GM19099 (cell line): ENCODE data around the gene TOR3A.

Experiments
- POLR2A ChIP-seq: IDR thresholded peaks from 3 replicates; pipeline ENCODE4 v1.6.1; 2011; ENCODE audit warnings: low read depth; ENCODE audit not compliant: insufficient read length; ENCODE audit errors: extremely low read depth

The TOR3A gene

DNA sequence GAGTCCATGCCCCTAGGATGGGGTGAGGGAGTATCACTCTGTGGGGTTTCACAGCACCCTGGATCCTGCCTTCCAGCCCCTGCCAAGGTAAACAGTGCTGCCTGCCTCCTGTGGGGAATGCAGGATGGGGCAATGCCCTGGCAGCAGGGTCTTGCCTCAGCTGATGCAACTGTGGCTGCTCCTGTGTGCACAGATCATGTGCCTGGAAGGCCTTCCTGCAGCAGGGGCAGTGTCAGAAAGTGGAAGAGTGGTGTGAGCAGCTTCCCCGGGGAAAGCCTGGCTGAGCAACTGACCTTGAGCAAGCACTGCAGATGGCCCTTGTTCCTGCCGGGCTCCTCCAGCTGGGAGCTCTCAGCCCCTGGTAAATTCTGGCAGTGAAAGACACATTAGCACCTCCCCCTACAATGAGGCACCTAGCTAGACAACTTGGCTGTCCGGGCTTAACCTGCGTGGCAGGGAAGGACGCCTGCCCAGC, 9.9 kb downstream of the TOR3A start:
- no peak for TF ChIP-seq POLR2A

- no peak for TF ChIP-seq POLR2A
Measured at GRCh38 chr1:179092896-179093461, 11.1 kb downstream of the TOR3A start.

DNA sequence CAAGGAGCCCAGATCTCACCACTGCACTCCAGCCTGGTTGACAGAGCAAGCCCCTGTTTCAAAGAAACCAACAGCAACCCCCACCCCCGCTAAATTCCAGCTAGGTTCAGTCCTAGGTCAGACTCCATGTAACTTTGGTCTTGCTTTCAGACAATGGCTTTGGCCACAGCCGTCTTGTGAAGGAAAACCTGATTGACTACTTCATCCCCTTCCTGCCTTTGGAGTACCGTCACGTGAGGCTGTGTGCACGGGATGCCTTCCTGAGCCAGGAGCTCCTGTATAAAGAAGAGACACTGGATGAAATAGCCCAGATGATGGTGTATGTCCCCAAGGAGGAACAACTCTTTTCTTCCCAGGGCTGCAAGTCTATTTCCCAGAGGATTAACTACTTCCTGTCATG, 12.9 kb downstream of the TOR3A start:
- TF ChIP-seq POLR2A, result no peak

- TF ChIP-seq POLR2A, result no peak
Measured at GRCh38 chr1:179095377-179095776, 13.5 kb downstream of the TOR3A start.

- no peak for TF ChIP-seq POLR2A
Measured at GRCh38 chr1:179095924-179096323, 14.1 kb downstream of the TOR3A start.

GRCh38 chr1:179099891-179100290, 18.0 kb downstream of the TOR3A start:
- no peak for TF ChIP-seq POLR2A

DNA sequence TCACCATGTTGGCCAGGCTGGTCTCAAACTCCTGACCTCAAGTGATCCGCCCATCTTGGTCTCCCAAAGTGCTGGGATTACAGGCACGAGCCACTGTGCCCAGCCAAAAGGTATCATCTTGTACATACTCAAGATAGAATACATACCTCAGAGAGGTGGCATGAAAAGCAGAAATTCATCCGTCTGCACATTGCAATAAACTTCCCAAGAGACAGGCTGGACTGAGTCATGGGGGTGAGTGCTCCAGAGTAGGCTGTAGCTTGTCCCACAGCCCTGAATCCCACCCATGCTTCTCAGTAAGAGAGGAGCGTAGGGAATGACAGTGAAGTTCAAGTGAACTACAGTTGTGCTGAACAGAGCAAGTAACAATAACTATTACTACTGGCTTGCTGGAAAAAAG, 19.7 kb downstream of the TOR3A start:
- TF ChIP-seq POLR2A, result no peak

GRCh38 chr1:179103999-179104398, 22.1 kb downstream of the TOR3A start:
- no peak for TF ChIP-seq POLR2A

- TF ChIP-seq POLR2A, result no peak
Measured at GRCh38 chr1:179104611-179105250, 22.9 kb downstream of the TOR3A start.

GRCh38 chr1:179105393-179105792, 23.5 kb downstream of the TOR3A start:
- no peak for TF ChIP-seq POLR2A

GRCh38 chr1:179107706-179108629, 26.1 kb downstream of the TOR3A start:
- no peak for TF ChIP-seq POLR2A

- TF ChIP-seq POLR2A, result no peak
Measured at GRCh38 chr1:179108644-179109043, 26.8 kb downstream of the TOR3A start.

DNA sequence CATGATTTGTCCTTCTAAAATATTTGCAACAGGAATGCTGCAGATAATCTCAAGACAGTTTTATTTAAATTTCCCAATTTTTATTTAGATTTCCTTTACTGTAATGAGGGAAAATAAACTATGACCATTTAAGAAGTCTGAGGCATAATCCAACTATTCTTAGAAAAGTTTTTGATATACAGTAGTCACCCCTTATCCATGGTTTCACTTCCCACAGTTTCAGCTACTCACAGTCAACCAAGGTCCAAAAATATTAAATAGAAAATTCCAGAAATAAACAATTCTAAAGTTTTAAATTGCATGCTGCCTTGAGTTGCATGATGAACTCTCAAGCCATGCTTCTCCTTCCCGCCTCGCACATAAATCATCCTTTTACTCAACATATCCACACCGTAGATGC, 33.3 kb downstream of the TOR3A start:
- no peak for TF ChIP-seq POLR2A

DNA sequence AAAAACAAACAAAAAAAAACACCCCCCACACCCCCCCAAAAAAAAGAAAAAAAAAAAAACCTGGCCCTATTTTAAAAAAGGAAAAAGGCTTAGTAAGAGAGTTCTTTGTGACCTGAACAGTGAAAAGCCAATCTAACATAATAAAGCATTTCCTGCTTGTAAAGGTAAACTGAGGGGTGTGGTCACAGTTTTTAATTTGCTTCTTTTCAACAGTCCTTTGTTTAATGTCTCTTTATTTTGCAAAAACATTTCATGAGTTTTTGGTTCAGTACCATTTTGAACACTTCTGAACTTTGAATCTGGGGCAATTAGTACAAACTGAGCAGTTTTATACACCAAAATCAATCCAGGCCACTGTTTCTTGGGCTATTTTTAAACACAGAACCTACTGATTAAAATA, 37.6 kb downstream of the TOR3A start:
- TF ChIP-seq POLR2A, result no peak

DNA sequence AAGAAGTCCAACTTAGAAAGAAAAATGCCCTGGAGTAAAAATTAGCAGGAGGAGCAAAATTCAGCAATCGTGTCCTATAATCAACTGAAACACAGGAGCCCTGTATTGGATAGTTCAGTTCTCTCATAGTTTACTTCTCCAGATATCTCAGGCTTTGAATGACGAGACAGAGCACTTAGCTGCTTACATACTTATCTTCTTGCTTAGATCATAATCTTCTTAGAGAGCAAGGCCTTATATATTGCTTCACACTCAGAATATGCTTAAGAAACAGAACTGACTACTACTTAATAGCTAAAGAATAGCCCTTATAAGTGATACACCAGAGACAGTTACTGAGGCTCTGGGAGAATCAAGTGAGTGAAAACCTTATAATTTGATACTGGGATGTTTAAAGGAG, 38.9 kb downstream of the TOR3A start:
- TF ChIP-seq POLR2A, result no peak

GRCh38 chr1:179121159-179121938, 39.5 kb downstream of the TOR3A start:
- no peak for TF ChIP-seq POLR2A

- TF ChIP-seq POLR2A, result no peak
Measured at GRCh38 chr1:179124873-179125272, 43.0 kb downstream of the TOR3A start.
